H9 (cell line): ENCODE measurements around the gene CERS1. TPM values are rescaled to one million over a fixed set of nuclear protein-coding genes. Genes with fewer than 3 reads are reported as not detected.

Experiments
- DNase-seq: peaks from one replicate; pipeline ENCODE4 v3.0.0-alpha.2; 2017
- H2AFZ ChIP-seq: one replicate; pipeline ENCODE4 v1.6.1; 2013; ENCODE audit warnings: mild to moderate bottlenecking, low read length, control low read depth, moderate library complexity
- H2AK5ac ChIP-seq: 2 replicates; pipeline ENCODE4 v1.6.1; 2013; ENCODE audit warnings: low read length, control low read depth, mixed read lengths; ENCODE audit not compliant: insufficient read length
- H2BK120ac ChIP-seq: one replicate; pipeline ENCODE4 v1.6.1; 2013; ENCODE audit warnings: low read depth, mild to moderate bottlenecking, low read length, control low read depth, inconsistent platforms; ENCODE audit not compliant: poor library complexity, severe bottlenecking
- H2BK12ac ChIP-seq: 2 replicates; pipeline ENCODE4 v1.6.1; 2013; ENCODE audit warnings: low read length, control low read depth, mixed read lengths, low read depth; ENCODE audit not compliant: insufficient read length
- H2BK15ac ChIP-seq: 2 replicates; pipeline ENCODE4 v1.6.1; 2013; ENCODE audit warnings: low read depth, low read length, control low read depth
- H2BK20ac ChIP-seq: one replicate; pipeline ENCODE4 v1.6.1; 2013; ENCODE audit warnings: low read depth, mild to moderate bottlenecking, low read length, control low read depth, inconsistent platforms; ENCODE audit not compliant: poor library complexity, severe bottlenecking
- H2BK5ac ChIP-seq: 2 replicates; pipeline ENCODE4 v1.6.1; 2013; ENCODE audit warnings: low read length, control low read depth, mixed read lengths; ENCODE audit not compliant: insufficient read length
- H3K14ac ChIP-seq: 2 replicates; pipeline ENCODE4 v1.6.1; 2013; ENCODE audit warnings: low read length, control low read depth; ENCODE audit not compliant: insufficient read depth
- H3K18ac ChIP-seq: 2 replicates; pipeline ENCODE4 v1.6.1; 2013; ENCODE audit warnings: low read depth, mild to moderate bottlenecking, mixed read lengths, low read length, control low read depth; ENCODE audit not compliant: insufficient read length
- H3K23ac ChIP-seq: 2 replicates; pipeline ENCODE4 v1.6.1; 2013; ENCODE audit warnings: low read length, control low read depth, mixed read lengths, low read depth; ENCODE audit not compliant: insufficient read length
- H3K23me2 ChIP-seq: 2 replicates; pipeline ENCODE4 v1.6.1; 2013; ENCODE audit warnings: low read depth, mild to moderate bottlenecking, mixed read lengths, low read length, control low read depth; ENCODE audit not compliant: insufficient read length, poor library complexity, severe bottlenecking
- H3K27ac ChIP-seq: 2 replicates; pipeline ENCODE4 v1.5.1; 2013; ENCODE audit warnings: low read length, control low read depth, mixed read lengths, low read depth; ENCODE audit not compliant: insufficient read length
- H3K27me3 ChIP-seq: 2 replicates; pipeline ENCODE4 v1.6.1; 2013; ENCODE audit warnings: low read length, control low read depth, inconsistent platforms; ENCODE audit not compliant: insufficient read depth
- H3K4ac ChIP-seq: 2 replicates; pipeline ENCODE4 v1.6.1; 2013; ENCODE audit warnings: low read depth, mild to moderate bottlenecking, control low read depth, inconsistent platforms, low read length, moderate library complexity
- H3K4me1 ChIP-seq: 2 replicates; pipeline ENCODE4 v1.6.1; 2013; ENCODE audit warnings: low read length, control low read depth, inconsistent platforms; ENCODE audit not compliant: insufficient read depth
- H3K4me2 ChIP-seq: 2 replicates; pipeline ENCODE4 v1.6.1; 2013; ENCODE audit warnings: low read length, control low read depth, mixed read lengths; ENCODE audit not compliant: insufficient read length, insufficient read depth
- H3K56ac ChIP-seq: 2 replicates; pipeline ENCODE4 v1.6.1; 2013; ENCODE audit warnings: low read depth, mild to moderate bottlenecking, mixed read lengths, low read length, control low read depth; ENCODE audit not compliant: insufficient read length
- H3K79me1 ChIP-seq: 2 replicates; pipeline ENCODE4 v1.6.1; 2013; ENCODE audit warnings: low read depth, mild to moderate bottlenecking, moderate library complexity, low read length, control low read depth, inconsistent platforms; ENCODE audit not compliant: insufficient read depth, poor library complexity, severe bottlenecking
- H3K79me2 ChIP-seq: 2 replicates; pipeline ENCODE4 v1.6.1; 2013; ENCODE audit warnings: low read length, control low read depth, inconsistent platforms; ENCODE audit not compliant: insufficient read depth
- H3K9ac ChIP-seq: 2 replicates; pipeline ENCODE4 v1.6.1; 2013; ENCODE audit warnings: low read length, control low read depth, mixed read lengths; ENCODE audit not compliant: insufficient read length; ENCODE audit errors: extremely low read depth
- H3K9me3 ChIP-seq: one replicate; pipeline ENCODE4 v1.6.1; 2013; ENCODE audit warnings: low read depth, low read length, inconsistent platforms; ENCODE audit not compliant: control insufficient read depth
- H3T11ph ChIP-seq: one replicate; pipeline ENCODE4 v1.6.1; 2013; ENCODE audit warnings: mild to moderate bottlenecking, low read length, control low read depth, inconsistent platforms
- H4K20me1 ChIP-seq: one replicate; pipeline ENCODE4 v1.6.1; 2013; ENCODE audit not compliant: control insufficient read depth, insufficient read length, insufficient read depth
- H4K5ac ChIP-seq: 2 replicates; pipeline ENCODE4 v1.6.1; 2013; ENCODE audit warnings: low read depth, mild to moderate bottlenecking, mixed read lengths, low read length, control low read depth; ENCODE audit not compliant: insufficient read length
- H4K8ac ChIP-seq: replicated peaks from 2 replicates; pipeline ENCODE4 v1.6.1; 2013; ENCODE audit warnings: low read length, control low read depth, mixed read lengths, low read depth; ENCODE audit not compliant: insufficient read length
- H4K91ac ChIP-seq: 2 replicates; pipeline ENCODE4 v1.6.1; 2013; ENCODE audit warnings: low read depth, mild to moderate bottlenecking, moderate library complexity, mixed read lengths, low read length, control low read depth; ENCODE audit not compliant: insufficient read length
- H3K27ac Mint-ChIP-seq, 3 experiments: 2 replicates in 2 of 3; 3 replicates in 1 of 3; pipeline ENCODE4 v1.8.0; 2020 to 2021; ENCODE audit warnings: mixed read lengths in 3 of 3, mild to moderate bottlenecking in 1 of 3, moderate library complexity in 1 of 3
- H3K27me3 Mint-ChIP-seq: 2 replicates; pipeline ENCODE4 v1.8.0; 2021; ENCODE audit warnings: low read depth, mild to moderate bottlenecking, moderate library complexity, mixed read lengths
- H3K36me3 Mint-ChIP-seq, 3 experiments: 2 replicates in 2 of 3; 3 replicates in 1 of 3; pipeline ENCODE4 v1.8.0; 2020 to 2021; ENCODE audit warnings: low read depth in 3 of 3, mixed read lengths in 3 of 3; ENCODE audit not compliant: insufficient read depth in 1 of 3
- H3K4me1 Mint-ChIP-seq, 2 experiments: 2 replicates each; pipeline ENCODE4 v1.8.0; 2020; ENCODE audit warnings: mixed read lengths in 2 of 2
- H3K4me3 Mint-ChIP-seq, 2 experiments: 2 replicates in 1 of 2; 3 replicates in 1 of 2; pipeline ENCODE4 v1.8.0; 2020 to 2021; ENCODE audit warnings: mild to moderate bottlenecking in 2 of 2, mixed read lengths in 2 of 2, moderate library complexity in 1 of 2
- H3K9me3 Mint-ChIP-seq, 2 experiments: 2 replicates in 1 of 2; 3 replicates in 1 of 2; pipeline ENCODE4 v1.8.0; 2020; ENCODE audit warnings: mild to moderate bottlenecking in 2 of 2, mixed read lengths in 2 of 2, moderate library complexity in 1 of 2
- WGBS: extraction: QIAGEN DNeasy Blood & Tissue Kit; methylation state at CpG from one replicate; pipeline ENCODE4 v1.1.7; 2013; ENCODE audit warnings: missing lambda C conversion rate, low lambda C conversion rate, mixed read lengths; ENCODE audit not compliant: insufficient read length; ENCODE audit errors: extremely low coverage; 5-methylcytosine and 5-hydroxymethylcytosine counted together
- total RNA-seq: library from RNA; stranded (reverse); gene quantifications from 2 replicates; pipeline ENCODE4 v1.2.1, GENCODE V29; 2021
- TF ChIP-seq, protein P1 (sequence below): fragments of 200-600 bp; sonication (generic); conservative IDR thresholded peaks from 3 replicates; pipeline ENCODE4 v1.8.0; 2021; ENCODE audit warnings: antibody characterized with exemption, mild to moderate bottlenecking

CERS1 gene
- total RNA-seq, 1 experiment from 2014 or later = 19.3 TPM

DNA sequence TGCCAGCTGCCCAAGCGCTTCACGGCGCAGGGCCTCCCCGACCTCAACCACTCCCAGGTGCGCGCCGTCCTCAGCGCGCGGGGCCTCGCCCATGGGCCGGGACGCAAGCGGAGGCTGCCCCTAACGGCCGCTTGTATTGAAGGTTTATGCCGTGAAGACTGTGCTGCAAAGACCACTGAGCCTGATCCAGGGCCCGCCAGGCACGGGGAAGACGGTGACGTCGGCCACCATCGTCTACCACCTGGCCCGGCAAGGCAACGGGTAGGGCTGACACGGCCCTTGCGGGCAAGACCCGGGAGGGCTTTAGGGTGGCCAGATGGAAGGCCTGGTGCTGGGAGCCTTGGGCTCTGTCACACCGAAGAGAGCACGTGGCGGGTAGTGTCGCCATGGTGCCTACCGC, 41.0 kb downstream of the CERS1 start:
- Histone ChIP-seq H3K9me3 (no peaks in the 10 kb centered on the region), H4K5ac (no peak overlapping the region), H2BK15ac (no peak overlapping the region), H2BK120ac (no peak overlapping the region), H3K79me1 (no peaks in the 10 kb centered on the region), H2BK5ac (no peak overlapping the region), H3K4ac (no peak overlapping the region), H3K23ac (no peak overlapping the region), H3K79me2 (no peaks in the 10 kb centered on the region), H3T11ph (no peak overlapping the region), H3K4me1 (no peaks in the 10 kb centered on the region), H3K18ac (no peak overlapping the region), H3K27me3 (no peaks in the 10 kb centered on the region), H3K27ac (no peak overlapping the region), H2AFZ (no peak overlapping the region), H2BK12ac (no peak overlapping the region), H3K14ac (no peak overlapping the region), H4K8ac (no peak overlapping the region), H3K9ac (no peak overlapping the region), H4K91ac (no peak overlapping the region), H2AK5ac (no peak overlapping the region), H3K56ac (no peak overlapping the region), H2BK20ac (no peak overlapping the region), H3K23me2 (no peaks in the 10 kb centered on the region), H4K20me1 (no peaks in the 10 kb centered on the region), H3K4me2 (no peak overlapping the region)
- H3K4me3 Mint-ChIP-seq = no peak overlapping the region
- H3K36me3 Mint-ChIP-seq = peaks cover 49 to 92% (median 86%) of the 10 kb centered on the region in 3 experiments
- H3K4me1 Mint-ChIP-seq = no peaks in the 10 kb centered on the region
- H3K27me3 Mint-ChIP-seq = no peaks in the 10 kb centered on the region
- no peak overlapping the region for H3K27ac Mint-ChIP-seq
- TF ChIP-seq, protein P1, sequence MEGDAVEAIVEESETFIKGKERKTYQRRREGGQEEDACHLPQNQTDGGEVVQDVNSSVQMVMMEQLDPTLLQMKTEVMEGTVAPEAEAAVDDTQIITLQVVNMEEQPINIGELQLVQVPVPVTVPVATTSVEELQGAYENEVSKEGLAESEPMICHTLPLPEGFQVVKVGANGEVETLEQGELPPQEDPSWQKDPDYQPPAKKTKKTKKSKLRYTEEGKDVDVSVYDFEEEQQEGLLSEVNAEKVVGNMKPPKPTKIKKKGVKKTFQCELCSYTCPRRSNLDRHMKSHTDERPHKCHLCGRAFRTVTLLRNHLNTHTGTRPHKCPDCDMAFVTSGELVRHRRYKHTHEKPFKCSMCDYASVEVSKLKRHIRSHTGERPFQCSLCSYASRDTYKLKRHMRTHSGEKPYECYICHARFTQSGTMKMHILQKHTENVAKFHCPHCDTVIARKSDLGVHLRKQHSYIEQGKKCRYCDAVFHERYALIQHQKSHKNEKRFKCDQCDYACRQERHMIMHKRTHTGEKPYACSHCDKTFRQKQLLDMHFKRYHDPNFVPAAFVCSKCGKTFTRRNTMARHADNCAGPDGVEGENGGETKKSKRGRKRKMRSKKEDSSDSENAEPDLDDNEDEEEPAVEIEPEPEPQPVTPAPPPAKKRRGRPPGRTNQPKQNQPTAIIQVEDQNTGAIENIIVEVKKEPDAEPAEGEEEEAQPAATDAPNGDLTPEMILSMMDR = no peak
- no CpG with 5 or more reads among the region's 33 CpGs for WGBS
- DNase-seq = no peak
- no peaks in the 10 kb centered on the region for H3K9me3 Mint-ChIP-seq
